Erythroblast (primary cell): ENCODE measurements around the gene RXFP4.

Experiments used
- GATA1 ChIP-seq: IDR thresholded peaks from 2 replicates; pipeline ENCODE4 v1.6.1; 2011; ENCODE audit warnings: low read depth, mild to moderate bottlenecking, control low read depth, low read length, moderate library complexity
- POLR2A ChIP-seq: IDR thresholded peaks from 2 replicates; pipeline ENCODE4 v1.6.1; 2011; ENCODE audit warnings: mild to moderate bottlenecking, low read length

DNA sequence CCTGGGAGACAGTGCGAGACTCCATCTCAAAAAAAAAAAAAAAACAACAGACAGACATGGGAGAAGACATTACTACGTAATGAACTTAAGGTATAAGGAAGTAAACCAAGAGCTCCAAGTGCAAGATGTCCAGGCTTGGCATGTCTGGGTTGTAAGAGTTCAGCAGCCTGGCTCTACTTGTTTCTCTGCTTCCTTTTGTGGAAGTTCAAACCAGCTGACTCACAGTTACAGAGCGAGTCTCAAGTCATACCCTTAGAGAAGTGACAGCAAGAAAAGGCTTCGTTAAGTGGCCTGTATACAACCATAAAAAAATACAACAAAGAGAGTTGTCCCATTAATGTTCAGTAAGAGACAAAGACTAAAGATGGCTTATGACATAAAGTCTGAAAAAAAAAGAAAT lies 31.5 kb upstream of the RXFP4 start:
- TF ChIP-seq POLR2A, result no peak
- TF ChIP-seq GATA1, result no peak
